GM12874 (cell line): Measurements from ENCODE around the gene GLI2.

Source experiments
- TF ChIP-seq, protein P1 (sequence below): IDR thresholded peaks from 2 replicates; pipeline ENCODE4 v1.5.1; 2011; ENCODE audit warnings: low read depth, mild to moderate bottlenecking, control low read depth, low read length, moderate library complexity; ENCODE audit not compliant: insufficient read depth

Gene GLI2

DNA sequence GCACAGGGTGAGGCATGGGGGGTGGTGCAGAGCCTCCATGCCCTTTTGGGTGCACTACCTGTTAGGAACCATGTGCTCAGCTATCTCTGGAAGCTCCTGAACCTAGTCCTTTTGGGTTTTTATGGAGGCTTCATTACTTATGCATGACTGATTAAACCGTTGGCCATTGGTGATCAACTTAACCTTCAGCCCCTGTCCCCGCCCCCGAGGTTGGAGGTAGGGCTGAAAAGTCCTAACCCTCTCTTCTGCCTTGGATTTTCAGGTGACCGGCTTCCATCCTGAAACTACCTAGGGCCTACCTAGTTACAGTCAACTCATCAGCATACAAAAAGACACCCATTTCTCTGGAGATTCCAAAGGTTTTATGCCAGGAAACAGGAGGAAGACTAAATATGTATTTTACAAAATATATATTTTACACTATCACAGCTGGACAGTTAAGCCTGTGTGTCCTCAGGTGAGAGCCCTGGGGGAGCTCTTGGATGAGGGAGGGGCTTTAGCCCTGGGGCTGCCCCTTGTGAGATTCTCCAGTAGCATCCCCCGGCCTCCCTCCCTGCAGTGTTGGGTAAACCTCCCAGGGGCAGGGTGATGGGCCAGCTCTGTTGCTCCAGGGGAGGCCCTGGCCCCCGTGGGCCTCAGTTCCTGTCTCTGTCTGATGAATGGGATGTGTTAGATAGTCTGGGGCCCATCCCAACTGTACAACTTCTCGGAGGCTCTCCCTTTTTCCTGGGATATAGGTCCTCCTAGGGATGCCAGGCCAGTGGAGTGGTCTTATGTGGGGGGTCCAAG is 24.1 kb downstream of the GLI2 start:
- TF ChIP-seq, protein P1, sequence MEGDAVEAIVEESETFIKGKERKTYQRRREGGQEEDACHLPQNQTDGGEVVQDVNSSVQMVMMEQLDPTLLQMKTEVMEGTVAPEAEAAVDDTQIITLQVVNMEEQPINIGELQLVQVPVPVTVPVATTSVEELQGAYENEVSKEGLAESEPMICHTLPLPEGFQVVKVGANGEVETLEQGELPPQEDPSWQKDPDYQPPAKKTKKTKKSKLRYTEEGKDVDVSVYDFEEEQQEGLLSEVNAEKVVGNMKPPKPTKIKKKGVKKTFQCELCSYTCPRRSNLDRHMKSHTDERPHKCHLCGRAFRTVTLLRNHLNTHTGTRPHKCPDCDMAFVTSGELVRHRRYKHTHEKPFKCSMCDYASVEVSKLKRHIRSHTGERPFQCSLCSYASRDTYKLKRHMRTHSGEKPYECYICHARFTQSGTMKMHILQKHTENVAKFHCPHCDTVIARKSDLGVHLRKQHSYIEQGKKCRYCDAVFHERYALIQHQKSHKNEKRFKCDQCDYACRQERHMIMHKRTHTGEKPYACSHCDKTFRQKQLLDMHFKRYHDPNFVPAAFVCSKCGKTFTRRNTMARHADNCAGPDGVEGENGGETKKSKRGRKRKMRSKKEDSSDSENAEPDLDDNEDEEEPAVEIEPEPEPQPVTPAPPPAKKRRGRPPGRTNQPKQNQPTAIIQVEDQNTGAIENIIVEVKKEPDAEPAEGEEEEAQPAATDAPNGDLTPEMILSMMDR: no peak

DNA sequence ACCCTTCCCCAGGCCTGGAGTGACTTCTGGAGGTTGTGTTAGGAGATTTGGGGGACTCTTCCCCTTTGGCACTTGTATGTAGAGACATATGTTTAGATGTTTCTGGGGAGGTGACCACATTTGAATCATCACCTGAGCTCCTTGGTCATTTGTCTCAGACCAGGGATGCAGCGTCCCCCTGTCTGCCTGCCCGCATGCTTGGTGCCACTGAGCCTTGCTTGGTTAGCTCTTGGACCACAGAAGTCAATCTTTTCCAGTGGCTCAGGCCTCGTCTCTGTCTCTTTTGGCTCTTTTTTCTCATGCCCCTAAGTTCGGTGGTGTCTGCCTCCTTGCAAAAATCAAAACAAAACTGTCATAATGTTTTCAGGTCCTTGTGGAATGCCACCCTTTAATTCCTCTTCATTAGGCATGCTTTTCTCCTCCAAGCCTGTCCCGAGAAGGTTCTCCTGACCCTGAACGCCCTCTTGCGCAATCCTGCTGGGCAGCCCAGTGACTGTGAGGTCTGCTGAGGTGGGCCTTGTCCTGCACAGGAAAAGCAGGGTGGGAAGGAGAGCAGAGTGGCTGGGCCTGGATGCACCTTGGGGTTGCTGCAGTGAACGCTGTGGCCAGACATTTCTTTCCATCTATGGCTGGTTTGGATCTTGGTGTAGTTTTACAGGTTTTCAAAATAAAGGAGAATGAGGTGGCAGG is 24.9 kb downstream of the GLI2 start:
- TF ChIP-seq, protein P1: no peak

DNA sequence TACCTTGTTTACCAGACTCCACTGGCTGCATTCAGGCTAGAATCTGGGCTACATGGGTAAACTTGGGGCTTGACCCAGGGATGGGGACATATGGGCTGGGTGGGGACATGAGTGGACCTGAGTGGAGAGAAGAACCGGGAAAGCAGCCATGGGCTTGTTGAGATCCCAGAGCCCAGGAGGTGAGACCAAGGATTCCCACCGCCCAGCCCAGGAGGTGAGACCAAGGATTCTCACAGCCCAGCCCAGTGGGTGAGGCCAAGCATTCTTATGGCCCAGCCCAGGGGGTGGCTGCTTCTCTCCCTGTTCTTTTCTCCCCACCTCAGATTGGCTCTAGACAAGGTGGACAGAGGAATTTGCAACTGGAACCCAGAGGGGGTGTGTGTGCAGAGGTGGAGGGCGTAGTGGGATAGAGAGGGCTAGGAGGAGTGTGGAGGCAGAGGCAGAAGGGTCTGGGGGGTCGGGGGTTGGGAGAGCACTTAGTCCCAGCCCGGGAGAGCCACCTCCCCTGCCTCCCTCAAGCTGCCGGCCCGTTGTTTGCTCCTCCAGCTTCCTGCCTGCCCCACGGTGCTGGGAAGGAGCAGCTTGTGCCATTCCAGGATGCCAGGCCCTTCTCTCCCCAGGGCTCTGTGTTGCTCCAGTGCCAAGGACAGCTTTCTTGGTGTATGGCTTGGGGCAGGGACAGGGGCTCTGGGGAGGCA is 25.6 kb downstream of the GLI2 start:
- TF ChIP-seq, protein P1: no peak

DNA sequence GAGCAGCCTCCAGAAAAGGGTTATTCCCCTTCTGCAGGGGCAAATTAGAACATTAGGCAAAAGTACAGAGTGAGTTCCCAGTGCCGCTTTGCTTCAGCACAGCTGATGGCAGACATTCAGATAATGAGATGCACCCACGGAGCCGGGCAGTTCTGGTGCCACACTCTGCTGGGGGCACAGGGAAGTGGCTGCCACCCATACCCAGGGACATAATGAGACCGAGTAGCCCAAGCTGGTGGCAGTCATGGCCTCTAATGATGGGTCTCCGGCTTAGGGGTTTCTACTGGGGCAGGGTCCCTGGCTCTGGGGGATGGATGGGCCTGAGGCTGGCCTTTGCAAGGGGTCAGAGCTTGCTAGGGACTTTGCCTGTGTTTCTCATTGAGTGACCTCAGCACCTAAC is 26.2 kb downstream of the GLI2 start:
- TF ChIP-seq, protein P1: no peak

DNA sequence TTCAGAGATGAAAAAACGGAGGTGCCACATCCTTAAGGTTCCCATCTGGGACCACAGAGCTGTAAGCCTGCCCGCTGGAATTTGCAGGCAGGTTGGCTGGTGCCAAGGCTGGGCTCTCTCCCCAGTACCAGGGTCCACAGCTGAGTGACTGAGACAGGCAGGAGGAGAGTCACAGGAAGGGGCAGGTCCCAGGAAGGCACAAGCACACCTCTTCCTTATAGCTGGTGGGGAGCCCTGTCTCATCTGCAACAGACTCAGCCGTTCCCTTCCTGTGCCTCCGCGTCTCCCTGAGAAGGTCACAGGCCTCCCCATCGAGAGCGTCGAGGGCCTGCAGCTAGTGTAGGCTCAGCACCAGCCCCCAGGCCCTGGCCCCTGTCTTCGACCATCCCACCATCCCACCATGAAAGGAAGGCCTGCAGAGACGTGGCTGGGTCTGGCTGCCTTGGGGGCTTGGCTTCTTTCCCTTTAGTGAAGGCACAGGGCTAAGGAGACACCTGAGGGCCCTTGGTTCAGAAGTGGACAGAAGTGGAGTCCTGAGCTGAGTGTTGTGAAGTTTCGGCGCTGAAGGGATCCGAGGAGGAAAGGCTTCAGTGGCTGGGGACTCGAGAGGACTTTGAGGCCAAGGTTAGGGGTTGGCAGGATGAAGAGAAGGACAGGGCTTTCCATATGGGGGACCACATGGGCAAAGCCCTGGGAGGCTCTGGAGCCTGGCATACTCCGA is 26.8 kb downstream of the GLI2 start:
- TF ChIP-seq, protein P1: no peak

DNA sequence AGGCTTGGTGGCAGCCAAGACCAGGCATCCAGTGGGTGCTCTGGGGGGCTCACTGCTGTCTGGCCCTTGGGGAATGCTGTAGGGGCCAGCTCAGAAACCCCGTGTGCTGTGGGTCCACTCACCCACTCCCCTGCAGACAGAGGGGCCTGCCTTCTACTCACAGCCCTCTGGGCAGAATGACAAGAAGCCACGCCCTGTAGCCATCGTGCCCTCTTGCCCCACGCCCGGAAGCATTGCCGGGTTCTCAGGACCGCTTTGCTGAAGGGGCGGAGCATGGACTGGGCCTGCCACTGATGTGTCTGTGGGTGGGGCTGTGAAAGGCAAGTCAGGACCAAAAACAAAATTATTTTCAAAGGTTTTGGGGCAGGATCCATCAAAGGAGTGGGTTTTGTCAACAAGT is 27.8 kb downstream of the GLI2 start:
- TF ChIP-seq, protein P1: no peak

DNA sequence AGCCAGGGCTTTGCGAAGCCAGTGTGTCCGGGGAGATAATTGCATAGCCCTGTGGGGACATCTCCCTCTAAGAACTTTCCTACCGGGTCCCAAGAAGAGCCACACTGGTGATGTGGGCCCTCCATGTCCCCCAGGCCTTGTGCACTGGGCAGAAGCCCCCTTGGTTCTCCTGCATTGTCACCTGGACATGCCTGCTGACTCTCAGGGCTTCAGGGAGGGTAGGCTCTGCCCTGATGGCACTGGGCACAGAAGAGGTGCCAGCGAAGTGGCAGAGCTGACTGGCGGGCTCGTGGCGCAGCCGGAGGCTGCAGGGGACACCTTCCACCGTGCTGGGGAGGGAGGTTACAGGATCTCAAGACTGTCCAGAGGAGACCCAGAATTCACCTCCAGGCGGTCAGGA is 28.3 kb downstream of the GLI2 start:
- TF ChIP-seq, protein P1: no peak
